Hepatocyte (in vitro differentiated cells): ENCODE results near the gene SLC19A2.

Experiments used
- EZH2 ChIP-seq: fragments of 200-600 bp; sonication (generic); IDR thresholded peaks from 2 replicates; pipeline ENCODE4 v1.6.1; 2016; ENCODE audit warnings: antibody characterized with exemption, mild to moderate bottlenecking, borderline replicate concordance
- EZH2phosphoT487 ChIP-seq: fragments of 200-600 bp; sonication (generic); IDR thresholded peaks from one replicate; pipeline ENCODE4 v1.6.1; 2018; ENCODE audit warnings: antibody characterized with exemption, mild to moderate bottlenecking, low read depth, moderate library complexity; ENCODE audit not compliant: unreplicated experiment, severe bottlenecking
- TF ChIP-seq, protein P1 (sequence below): fragments of 200-600 bp; sonication (generic); IDR thresholded peaks from 2 replicates; pipeline ENCODE4 v1.5.1; 2016; ENCODE audit warnings: antibody characterized with exemption, mild to moderate bottlenecking; ENCODE audit not compliant: poor library complexity

GRCh38 chr1:169525391-169525790 lies 39.6 kb upstream of the SLC19A2 start:
- TF ChIP-seq, protein P1, sequence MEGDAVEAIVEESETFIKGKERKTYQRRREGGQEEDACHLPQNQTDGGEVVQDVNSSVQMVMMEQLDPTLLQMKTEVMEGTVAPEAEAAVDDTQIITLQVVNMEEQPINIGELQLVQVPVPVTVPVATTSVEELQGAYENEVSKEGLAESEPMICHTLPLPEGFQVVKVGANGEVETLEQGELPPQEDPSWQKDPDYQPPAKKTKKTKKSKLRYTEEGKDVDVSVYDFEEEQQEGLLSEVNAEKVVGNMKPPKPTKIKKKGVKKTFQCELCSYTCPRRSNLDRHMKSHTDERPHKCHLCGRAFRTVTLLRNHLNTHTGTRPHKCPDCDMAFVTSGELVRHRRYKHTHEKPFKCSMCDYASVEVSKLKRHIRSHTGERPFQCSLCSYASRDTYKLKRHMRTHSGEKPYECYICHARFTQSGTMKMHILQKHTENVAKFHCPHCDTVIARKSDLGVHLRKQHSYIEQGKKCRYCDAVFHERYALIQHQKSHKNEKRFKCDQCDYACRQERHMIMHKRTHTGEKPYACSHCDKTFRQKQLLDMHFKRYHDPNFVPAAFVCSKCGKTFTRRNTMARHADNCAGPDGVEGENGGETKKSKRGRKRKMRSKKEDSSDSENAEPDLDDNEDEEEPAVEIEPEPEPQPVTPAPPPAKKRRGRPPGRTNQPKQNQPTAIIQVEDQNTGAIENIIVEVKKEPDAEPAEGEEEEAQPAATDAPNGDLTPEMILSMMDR: no peak
- no peak for TF ChIP-seq EZH2
- TF ChIP-seq EZH2phosphoT487: no peak
